Panc1 (cell line): ENCODE measurements around the gene BTBD9. TPM values are rescaled to one million over a fixed set of nuclear protein-coding genes. Genes with fewer than 3 reads are reported as not detected.

Experiments
- ATAC-seq: fragments of 200-7000 bp; cut with Tn5 transposase; 2 replicates; pipeline ENCODE4 v1.9.1; 2020; ENCODE audit warnings: mild to moderate bottlenecking, moderate library complexity
- BruUV-seq: library from RNA; stranded (reverse); fragments of 400-500 nt; replicated peaks from 2 replicates; lab custom pipeline; 2021; lab: Mats Ljungman, UMichigan
- CTCF ChIA-PET: fragments of 300-600 bp; sonication (Branson Sonifier 250); formaldehyde crosslinking; loops from one replicate; lab custom pipeline; 2022; ENCODE audit warnings: antibody characterized with exemption; lab: Charles Lee
- POLR2A ChIA-PET: fragments of 300-600 bp; sonication (Branson Sonifier 250); formaldehyde crosslinking; loops from one replicate; lab custom pipeline; 2022; ENCODE audit warnings: antibody characterized with exemption; lab: Charles Lee
- DNase-seq: peaks from one replicate; pipeline ENCODE4 v3.0.0-alpha.2; 2010; ENCODE audit warnings: low read depth, low spot score
- H3K27ac ChIP-seq: 2 replicates; pipeline ENCODE4 v1.5.1; 2011; ENCODE audit warnings: mild to moderate bottlenecking, low read length, inconsistent platforms
- H3K27me3 ChIP-seq: fragments of 200-500 bp; sonication (Bioruptor generic); 2 replicates; pipeline ENCODE4 v1.6.0; 2014; ENCODE audit warnings: low read length, inconsistent platforms; ENCODE audit not compliant: control insufficient read depth, insufficient read depth
- H3K36me3 ChIP-seq: fragments of 200-500 bp; sonication (Bioruptor generic); 2 replicates; pipeline ENCODE4 v1.5.1; 2014; ENCODE audit warnings: inconsistent platforms, mild to moderate bottlenecking, low read length, moderate library complexity; ENCODE audit not compliant: control insufficient read depth, insufficient read depth
- H3K4me1 ChIP-seq: 2 replicates; pipeline ENCODE4 v1.5.1; 2011; ENCODE audit warnings: inconsistent platforms, mild to moderate bottlenecking, low read length, moderate library complexity; ENCODE audit not compliant: control insufficient read depth, insufficient read depth
- H3K4me3 ChIP-seq, 2 experiments: 2 replicates each; pipeline ENCODE4 v1.5.1; 2011 to 2012; ENCODE audit warnings: low read depth in 2 of 2, low read length in 2 of 2, mild to moderate bottlenecking in 2 of 2, inconsistent platforms in 1 of 2, moderate library complexity in 1 of 2
- H3K9me3 ChIP-seq: fragments of 200-500 bp; sonication (Bioruptor generic); 2 replicates; pipeline ENCODE4 v1.5.1; 2014; ENCODE audit warnings: low read depth, mild to moderate bottlenecking, inconsistent platforms, low read length, moderate library complexity; ENCODE audit not compliant: control insufficient read depth, insufficient read depth
- POLR2AphosphoS5 ChIP-seq: IDR thresholded peaks from 2 replicates; pipeline ENCODE4 v1.6.1; 2012; ENCODE audit warnings: mild to moderate bottlenecking, low read depth, low read length, moderate library complexity
- SIN3A ChIP-seq: IDR thresholded peaks from 2 replicates; pipeline ENCODE4 v1.6.1; 2012; ENCODE audit warnings: low read depth, mild to moderate bottlenecking, low read length, moderate library complexity, borderline replicate concordance; ENCODE audit not compliant: insufficient read depth
- TCF7L2 ChIP-seq: IDR thresholded peaks from 2 replicates; pipeline ENCODE4 v1.6.1; 2011; ENCODE audit warnings: mild to moderate bottlenecking, low read depth, low read length, inconsistent platforms
- in situ Hi-C: cut with HindIII; loops from 2 replicates; pipeline ENCODE4 v1.10.0; 2016; ENCODE audit warnings: low sequenced_read_pairs, low pct_unique_long_range_greater_than_20kb
- intact Hi-C: fragments of 100-400 bp; cut with micrococcal nuclease; formaldehyde crosslinking; loops from one replicate; pipeline ENCODE4 v1.10.0; 2022; ENCODE audit not compliant: unreplicated experiment
- total RNA-seq: library from RNA; stranded (reverse); gene quantifications from one replicate; pipeline ENCODE4 v1.2.1, GENCODE V29; 2021; ENCODE audit not compliant: unreplicated experiment
- TF ChIP-seq, protein P1 (sequence below): fragments of 450-650 bp; IDR thresholded peaks from 2 replicates; pipeline ENCODE4 v1.5.1; 2017; ENCODE audit warnings: mild to moderate bottlenecking
- TF ChIP-seq, protein P2 (sequence below), 2 experiments: IDR thresholded peaks; 2 replicates each; pipeline ENCODE4 v1.6.1; 2011 to 2012; ENCODE audit warnings: low read depth in 2 of 2, control low read depth in 1 of 2, low read length in 1 of 2, mild to moderate bottlenecking in 1 of 2, moderate library complexity in 1 of 2; ENCODE audit not compliant: insufficient read depth in 1 of 2

The BTBD9 gene
- total RNA-seq, 1 experiment from 2014 or later: 12.8 TPM

DNA sequence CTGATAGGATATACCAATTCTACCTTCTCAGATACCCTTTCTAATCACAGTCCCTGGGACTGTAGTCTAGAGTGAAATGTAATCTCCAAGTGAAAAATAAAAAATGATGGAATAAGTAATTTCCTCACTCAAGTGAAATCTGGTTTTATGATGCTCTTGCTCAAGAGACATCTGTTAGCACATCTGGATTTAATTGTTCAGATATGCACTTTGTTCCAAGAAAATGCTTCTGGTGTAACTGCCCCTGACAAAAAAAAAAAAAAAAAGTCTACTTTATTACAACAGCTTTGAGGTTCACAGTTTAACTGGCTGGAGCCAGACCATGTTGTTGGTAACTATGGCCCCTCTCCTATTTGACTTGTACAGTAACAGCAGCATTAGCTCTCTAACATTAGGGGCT, 251.8 kb downstream of the BTBD9 start:
- TF ChIP-seq, protein P1, sequence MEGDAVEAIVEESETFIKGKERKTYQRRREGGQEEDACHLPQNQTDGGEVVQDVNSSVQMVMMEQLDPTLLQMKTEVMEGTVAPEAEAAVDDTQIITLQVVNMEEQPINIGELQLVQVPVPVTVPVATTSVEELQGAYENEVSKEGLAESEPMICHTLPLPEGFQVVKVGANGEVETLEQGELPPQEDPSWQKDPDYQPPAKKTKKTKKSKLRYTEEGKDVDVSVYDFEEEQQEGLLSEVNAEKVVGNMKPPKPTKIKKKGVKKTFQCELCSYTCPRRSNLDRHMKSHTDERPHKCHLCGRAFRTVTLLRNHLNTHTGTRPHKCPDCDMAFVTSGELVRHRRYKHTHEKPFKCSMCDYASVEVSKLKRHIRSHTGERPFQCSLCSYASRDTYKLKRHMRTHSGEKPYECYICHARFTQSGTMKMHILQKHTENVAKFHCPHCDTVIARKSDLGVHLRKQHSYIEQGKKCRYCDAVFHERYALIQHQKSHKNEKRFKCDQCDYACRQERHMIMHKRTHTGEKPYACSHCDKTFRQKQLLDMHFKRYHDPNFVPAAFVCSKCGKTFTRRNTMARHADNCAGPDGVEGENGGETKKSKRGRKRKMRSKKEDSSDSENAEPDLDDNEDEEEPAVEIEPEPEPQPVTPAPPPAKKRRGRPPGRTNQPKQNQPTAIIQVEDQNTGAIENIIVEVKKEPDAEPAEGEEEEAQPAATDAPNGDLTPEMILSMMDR: no peak
- TF ChIP-seq POLR2AphosphoS5 (no peak), SIN3A (no peak), TCF7L2 (no peak)
- TF ChIP-seq, protein P2, sequence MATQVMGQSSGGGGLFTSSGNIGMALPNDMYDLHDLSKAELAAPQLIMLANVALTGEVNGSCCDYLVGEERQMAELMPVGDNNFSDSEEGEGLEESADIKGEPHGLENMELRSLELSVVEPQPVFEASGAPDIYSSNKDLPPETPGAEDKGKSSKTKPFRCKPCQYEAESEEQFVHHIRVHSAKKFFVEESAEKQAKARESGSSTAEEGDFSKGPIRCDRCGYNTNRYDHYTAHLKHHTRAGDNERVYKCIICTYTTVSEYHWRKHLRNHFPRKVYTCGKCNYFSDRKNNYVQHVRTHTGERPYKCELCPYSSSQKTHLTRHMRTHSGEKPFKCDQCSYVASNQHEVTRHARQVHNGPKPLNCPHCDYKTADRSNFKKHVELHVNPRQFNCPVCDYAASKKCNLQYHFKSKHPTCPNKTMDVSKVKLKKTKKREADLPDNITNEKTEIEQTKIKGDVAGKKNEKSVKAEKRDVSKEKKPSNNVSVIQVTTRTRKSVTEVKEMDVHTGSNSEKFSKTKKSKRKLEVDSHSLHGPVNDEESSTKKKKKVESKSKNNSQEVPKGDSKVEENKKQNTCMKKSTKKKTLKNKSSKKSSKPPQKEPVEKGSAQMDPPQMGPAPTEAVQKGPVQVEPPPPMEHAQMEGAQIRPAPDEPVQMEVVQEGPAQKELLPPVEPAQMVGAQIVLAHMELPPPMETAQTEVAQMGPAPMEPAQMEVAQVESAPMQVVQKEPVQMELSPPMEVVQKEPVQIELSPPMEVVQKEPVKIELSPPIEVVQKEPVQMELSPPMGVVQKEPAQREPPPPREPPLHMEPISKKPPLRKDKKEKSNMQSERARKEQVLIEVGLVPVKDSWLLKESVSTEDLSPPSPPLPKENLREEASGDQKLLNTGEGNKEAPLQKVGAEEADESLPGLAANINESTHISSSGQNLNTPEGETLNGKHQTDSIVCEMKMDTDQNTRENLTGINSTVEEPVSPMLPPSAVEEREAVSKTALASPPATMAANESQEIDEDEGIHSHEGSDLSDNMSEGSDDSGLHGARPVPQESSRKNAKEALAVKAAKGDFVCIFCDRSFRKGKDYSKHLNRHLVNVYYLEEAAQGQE (IDR thresholded peaks at IDR 0.05; ENCODE audit: insufficient read depth in 1 of 2, low read depth in 2 of 2, low read length in 1 of 2): no peak
- Histone ChIP-seq H3K36me3 (no peaks in the 10 kb centered on the region), H3K27ac (no peak overlapping the region), H3K4me1 (no peaks in the 10 kb centered on the region), H3K27me3 (no peaks in the 10 kb centered on the region), H3K9me3 (no peaks in the 10 kb centered on the region), H3K4me3 (no peak overlapping the region)
- BruUV-seq: no TSS peak
- ChIA-PET POLR2A (interaction anchor here (0.7 kb wide), 1 partner anchor 211 kb away, joined by 6 read pairs; no protein-coding TSS in a partner anchor), CTCF (interaction anchor here (0.7 kb wide), 2 partner anchors 98 to 303 kb away, joined by 7 to 8 read pairs; no protein-coding TSS in a partner anchor)
- ATAC-seq: no peak
- no peak for DNase-seq
- intact Hi-C loops: no loop called here
- in situ Hi-C loops: no loop called here

DNA sequence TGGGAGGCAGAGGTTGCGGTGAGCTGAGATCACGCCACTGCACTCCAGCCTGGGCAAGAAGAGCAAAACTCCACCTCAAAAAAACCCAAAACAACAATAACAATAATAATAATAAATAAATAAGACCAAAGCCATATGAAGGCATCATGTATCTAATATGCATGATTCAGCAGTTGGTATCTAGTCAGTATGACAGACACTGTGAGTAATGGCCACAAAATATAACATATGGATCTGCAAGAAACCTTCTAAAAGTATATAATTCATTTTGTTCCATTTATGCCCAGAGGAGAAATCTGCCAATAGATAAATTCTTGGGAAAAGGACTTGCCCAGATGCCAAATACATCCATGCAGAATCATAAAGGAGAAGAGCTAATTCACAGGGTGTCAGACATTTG, 252.3 kb downstream of the BTBD9 start:
- TF ChIP-seq TCF7L2: no peak
- no peak for TF ChIP-seq SIN3A
- TF ChIP-seq POLR2AphosphoS5: no peak
- TF ChIP-seq, protein P2 (IDR thresholded peaks at IDR 0.05; ENCODE audit: insufficient read depth in 1 of 2, low read depth in 2 of 2, low read length in 1 of 2): no peak
- TF ChIP-seq, protein P1: no peak
- no TSS peak for BruUV-seq
- in situ Hi-C loops (no loop called here), intact Hi-C loops (no loop called here)
- DNase-seq: no peak
- ChIA-PET CTCF (no interaction called here), POLR2A (no interaction called here)
- no peaks in the 10 kb centered on the region for H3K27me3 ChIP-seq
- no peak for ATAC-seq
- no peak overlapping the region for H3K27ac ChIP-seq
- H3K4me1 ChIP-seq: no peaks in the 10 kb centered on the region
- no peak overlapping the region for H3K4me3 ChIP-seq
- H3K36me3 ChIP-seq: no peaks in the 10 kb centered on the region
- no peaks in the 10 kb centered on the region for H3K9me3 ChIP-seq
